Measurements from ENCODE around the gene CCDC9B.

CCDC9B gene

GRCh38 chr15:40365624-40366456 is 25.1 kb upstream of the CCDC9B start:
- no peak overlapping the region for H3K4me3 ChIP-seq (ENCODE audit: low read depth, low read length)

GRCh38 chr15:40365016-40365415 is 24.3 kb upstream of the CCDC9B start:
- H3K4me3 ChIP-seq (ENCODE audit: low read depth, low read length) = no peak overlapping the region

- H3K4me3 ChIP-seq (ENCODE audit: low read depth, low read length) = no peak overlapping the region
Observed at GRCh38 chr15:40364251-40364650, 23.5 kb upstream of the CCDC9B start.

GRCh38 chr15:40363611-40364010 is 22.9 kb upstream of the CCDC9B start:
- no peak overlapping the region for H3K4me3 ChIP-seq (ENCODE audit: low read depth, low read length)

- no peak overlapping the region for H3K4me3 ChIP-seq (ENCODE audit: low read depth, low read length)
Observed at GRCh38 chr15:40361640-40362039, 20.9 kb upstream of the CCDC9B start.

- no peak overlapping the region for H3K4me3 ChIP-seq (ENCODE audit: low read depth, low read length)
Observed at GRCh38 chr15:40360015-40360414, 19.3 kb upstream of the CCDC9B start.

GRCh38 chr15:40358471-40359353 is 18.0 kb upstream of the CCDC9B start:
- peak overlapping the region; percentile 38 for H3K4me3 ChIP-seq (ENCODE audit: low read depth, low read length)

- H3K4me3 ChIP-seq (ENCODE audit: low read depth, low read length) = peak within 1 kb of the TSS; percentile 43
Observed at GRCh38 chr15:40357723-40358470, 17.2 kb upstream of the CCDC9B start, which contains the start of gene DISP2. Gene DISP2, plus strand, starts transcription at chr15:40358219. Its CDS starts 103 bp downstream, at chr15:40358322.

GRCh38 chr15:40357246-40357645 is 16.5 kb upstream of the CCDC9B start:
- no peak overlapping the region for H3K4me3 ChIP-seq (ENCODE audit: low read depth, low read length)

- H3K4me3 ChIP-seq (ENCODE audit: low read depth, low read length) = no peak overlapping the region
Observed at GRCh38 chr15:40355976-40356585, 15.3 kb upstream of the CCDC9B start.

GRCh38 chr15:40354408-40355171 is 13.9 kb upstream of the CCDC9B start:
- no peak overlapping the region for H3K4me3 ChIP-seq (ENCODE audit: low read depth, low read length)

GRCh38 chr15:40353697-40354096 is 13.0 kb upstream of the CCDC9B start:
- H3K4me3 ChIP-seq (ENCODE audit: low read depth, low read length) = no peak overlapping the region

GRCh38 chr15:40352281-40352901 is 11.7 kb upstream of the CCDC9B start:
- H3K4me3 ChIP-seq (ENCODE audit: low read depth, low read length) = no peak overlapping the region

GRCh38 chr15:40349163-40349562 is 8.4 kb upstream of the CCDC9B start:
- no peak overlapping the region for H3K4me3 ChIP-seq (ENCODE audit: low read depth, low read length)

GRCh38 chr15:40348474-40348870 is 7.7 kb upstream of the CCDC9B start:
- no peak overlapping the region for H3K4me3 ChIP-seq (ENCODE audit: low read depth, low read length)

GRCh38 chr15:40347559-40348473 is 7.1 kb upstream of the CCDC9B start:
- H3K4me3 ChIP-seq (ENCODE audit: low read depth, low read length) = no peak overlapping the region

GRCh38 chr15:40346579-40347558 is 6.1 kb upstream of the CCDC9B start:
- no peak overlapping the region for H3K4me3 ChIP-seq (ENCODE audit: low read depth, low read length)
